ENCODE data around the gene BFSP1.

BFSP1 gene

GRCh38 chr20:17465236-17465635, 65.9 kb downstream of the BFSP1 start:
- DNase-seq (ENCODE audit: low read depth), result no peak

GRCh38 chr20:17463711-17464110, 67.5 kb downstream of the BFSP1 start:
- no peak for DNase-seq (ENCODE audit: low read depth)

- DNase-seq (ENCODE audit: low read depth), result no peak
These were observed 69.2 kb downstream of the BFSP1 start for GRCh38 chr20:17461941-17462340.

- DNase-seq (ENCODE audit: low read depth), result no peak
These were observed 71.1 kb downstream of the BFSP1 start for GRCh38 chr20:17460119-17460518.

GRCh38 chr20:17457588-17458190, 73.5 kb downstream of the BFSP1 start:
- peak; percentile 5 for DNase-seq (ENCODE audit: low read depth)

GRCh38 chr20:17457079-17457478, 74.1 kb downstream of the BFSP1 start:
- no peak for DNase-seq (ENCODE audit: low read depth)

- no peak for DNase-seq (ENCODE audit: low read depth)
These were observed 74.9 kb downstream of the BFSP1 start for GRCh38 chr20:17456279-17456678.

- no peak for DNase-seq (ENCODE audit: low read depth)
These were observed 77.6 kb downstream of the BFSP1 start for GRCh38 chr20:17453592-17453991.

GRCh38 chr20:17452441-17452840, 78.7 kb downstream of the BFSP1 start:
- no peak for DNase-seq (ENCODE audit: low read depth)

- DNase-seq (ENCODE audit: low read depth), result no peak
These were observed 82.1 kb downstream of the BFSP1 start for GRCh38 chr20:17449031-17449430.

- DNase-seq (ENCODE audit: low read depth), result no peak
These were observed 83.1 kb downstream of the BFSP1 start for GRCh38 chr20:17448071-17448470.

- no peak for DNase-seq (ENCODE audit: low read depth)
These were observed 85.0 kb downstream of the BFSP1 start for GRCh38 chr20:17446171-17446570.

GRCh38 chr20:17445543-17445942, 85.6 kb downstream of the BFSP1 start:
- DNase-seq (ENCODE audit: low read depth), result no peak

- DNase-seq (ENCODE audit: low read depth), result no peak
These were observed 87.1 kb downstream of the BFSP1 start for GRCh38 chr20:17444091-17444490.

All from iris pigment epithelial cell (primary cell).